Calu3 (cell line): ENCODE measurements around the gene CELF4. TPM values are rescaled to one million over a fixed set of nuclear protein-coding genes. Genes with fewer than 3 reads are reported as not detected.

Experiments
- BruUV-seq: library from RNA; stranded (reverse); fragments of 400-500 nt; replicated peaks from 2 replicates; lab custom pipeline; 2021; lab: Mats Ljungman, UMichigan
- CTCF ChIA-PET: fragments of 300-600 bp; sonication (Branson Sonifier 250); formaldehyde crosslinking; loops from one replicate; lab custom pipeline; 2022; ENCODE audit warnings: antibody characterized with exemption; lab: Charles Lee
- DNase-seq: peaks from one replicate; pipeline ENCODE4 v3.0.0; 2022
- H3K27ac Mint-ChIP-seq: one replicate; pipeline ENCODE4 v1.8.0; 2022; ENCODE audit warnings: mixed read lengths; ENCODE audit not compliant: unreplicated experiment
- H3K27me3 Mint-ChIP-seq: one replicate; pipeline ENCODE4 v1.8.0; 2022; ENCODE audit warnings: mixed read lengths; ENCODE audit not compliant: unreplicated experiment
- H3K36me3 Mint-ChIP-seq: one replicate; pipeline ENCODE4 v1.8.0; 2022; ENCODE audit warnings: mild to moderate bottlenecking, moderate library complexity, mixed read lengths; ENCODE audit not compliant: insufficient read depth, unreplicated experiment
- H3K4me1 Mint-ChIP-seq: one replicate; pipeline ENCODE4 v1.8.0; 2022; ENCODE audit warnings: mild to moderate bottlenecking, low read depth, mixed read lengths; ENCODE audit not compliant: unreplicated experiment
- H3K4me3 Mint-ChIP-seq: one replicate; pipeline ENCODE4 v1.8.0; 2022; ENCODE audit warnings: mild to moderate bottlenecking, low read depth, moderate library complexity, mixed read lengths; ENCODE audit not compliant: unreplicated experiment
- H3K9me3 Mint-ChIP-seq: one replicate; pipeline ENCODE4 v1.8.0; 2022; ENCODE audit warnings: low read depth, mixed read lengths; ENCODE audit not compliant: unreplicated experiment
- intact Hi-C: fragments of 100-400 bp; cut with micrococcal nuclease; formaldehyde crosslinking; loops from one replicate; pipeline ENCODE4 v1.10.0; 2022; ENCODE audit not compliant: unreplicated experiment
- total RNA-seq: library from RNA; stranded (reverse); gene quantifications from 2 replicates; pipeline ENCODE4 v1.2.3, GENCODE V29; 2022
- TF ChIP-seq, protein P1 (sequence below): fragments of 200-600 bp; IDR thresholded peaks from one replicate; pipeline ENCODE4 v1.8.0; 2022; ENCODE audit warnings: antibody characterized with exemption; ENCODE audit not compliant: unreplicated experiment

The CELF4 gene
- total RNA-seq, 1 experiment from 2014 or later: 7.8 TPM

- Mint-ChIP-seq H3K4me3 (no peak overlapping the region), H3K9me3 (no peaks in the 10 kb centered on the region), H3K27me3 (no peaks in the 10 kb centered on the region), H3K27ac (no peak overlapping the region), H3K4me1 (peaks cover 10% of the 10 kb centered on the region), H3K36me3 (no peaks in the 10 kb centered on the region)
- no TSS peak for BruUV-seq
- TF ChIP-seq, protein P1, sequence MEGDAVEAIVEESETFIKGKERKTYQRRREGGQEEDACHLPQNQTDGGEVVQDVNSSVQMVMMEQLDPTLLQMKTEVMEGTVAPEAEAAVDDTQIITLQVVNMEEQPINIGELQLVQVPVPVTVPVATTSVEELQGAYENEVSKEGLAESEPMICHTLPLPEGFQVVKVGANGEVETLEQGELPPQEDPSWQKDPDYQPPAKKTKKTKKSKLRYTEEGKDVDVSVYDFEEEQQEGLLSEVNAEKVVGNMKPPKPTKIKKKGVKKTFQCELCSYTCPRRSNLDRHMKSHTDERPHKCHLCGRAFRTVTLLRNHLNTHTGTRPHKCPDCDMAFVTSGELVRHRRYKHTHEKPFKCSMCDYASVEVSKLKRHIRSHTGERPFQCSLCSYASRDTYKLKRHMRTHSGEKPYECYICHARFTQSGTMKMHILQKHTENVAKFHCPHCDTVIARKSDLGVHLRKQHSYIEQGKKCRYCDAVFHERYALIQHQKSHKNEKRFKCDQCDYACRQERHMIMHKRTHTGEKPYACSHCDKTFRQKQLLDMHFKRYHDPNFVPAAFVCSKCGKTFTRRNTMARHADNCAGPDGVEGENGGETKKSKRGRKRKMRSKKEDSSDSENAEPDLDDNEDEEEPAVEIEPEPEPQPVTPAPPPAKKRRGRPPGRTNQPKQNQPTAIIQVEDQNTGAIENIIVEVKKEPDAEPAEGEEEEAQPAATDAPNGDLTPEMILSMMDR: no peak
- intact Hi-C loops: no loop called here
- DNase-seq: no peak
- CTCF ChIA-PET: no interaction called here
Measured at GRCh38 chr18:37235583-37235982, 330.0 kb downstream of the CELF4 start.

- Mint-ChIP-seq H3K4me3 (no peak overlapping the region), H3K27ac (no peak overlapping the region), H3K27me3 (no peaks in the 10 kb centered on the region), H3K36me3 (no peaks in the 10 kb centered on the region), H3K4me1 (no peaks in the 10 kb centered on the region), H3K9me3 (peaks cover 2% of the 10 kb centered on the region)
- TF ChIP-seq, protein P1: no peak
- CTCF ChIA-PET: no interaction called here
- intact Hi-C loops: no loop called here
- no TSS peak for BruUV-seq
- DNase-seq: no peak
Measured at GRCh38 chr18:37231251-37231650, 334.3 kb downstream of the CELF4 start.

GRCh38 chr18:37230768-37231167 lies 334.8 kb downstream of the CELF4 start:
- BruUV-seq: no TSS peak
- no peak overlapping the region for H3K27ac Mint-ChIP-seq

GRCh38 chr18:37225279-37225678 lies 340.3 kb downstream of the CELF4 start:
- Mint-ChIP-seq H3K4me3 (no peak overlapping the region), H3K27ac (no peak overlapping the region), H3K27me3 (no peaks in the 10 kb centered on the region), H3K4me1 (no peaks in the 10 kb centered on the region), H3K9me3 (peaks cover 6% of the 10 kb centered on the region), H3K36me3 (no peaks in the 10 kb centered on the region)
- no TSS peak for BruUV-seq
- intact Hi-C loops: no loop called here
- no peak for DNase-seq
- TF ChIP-seq, protein P1: no peak
- CTCF ChIA-PET: no interaction called here

More at GRCh38 chr18:37230768-37231167, 334.8 kb downstream of the CELF4 start:
- Mint-ChIP-seq H3K27me3 (no peaks in the 10 kb centered on the region), H3K36me3 (no peaks in the 10 kb centered on the region), H3K9me3 (peaks cover 2% of the 10 kb centered on the region), H3K4me3 (no peak overlapping the region), H3K4me1 (no peaks in the 10 kb centered on the region)
- CTCF ChIA-PET: no interaction called here
- intact Hi-C loops: no loop called here
- TF ChIP-seq, protein P1: no peak
- DNase-seq: no peak
